Activated CD4-positive, alpha-beta T cell treated with anti-CD3 and anti-CD28 coated beads, Interleukin-2, Interleukin-4, amounts not matched to agents 100 ng/mL and 50 ng/mL, durations not matched to agents 16 hours and 8 hours (primary cell): ENCODE data around the gene WNK1.
"Not testable (repeated sequence)": the region's sequence is repeated elsewhere in the genome, so short reads cannot be mapped to it uniquely, and the experiment has no call there.

Experiments used
- DNase-seq: peaks from one replicate; pipeline ENCODE4 v3.0.0-alpha.2; 2020; ENCODE audit warnings: low spot score

WNK1 gene

GRCh38 chr12:749751-750270 is 2.6 kb upstream of the WNK1 start:
- DNase-seq = no peak

GRCh38 chr12:750366-751191 is 1.8 kb upstream of the WNK1 start:
- DNase-seq = no peak

GRCh38 chr12:751192-751998 is 984 bp upstream of the WNK1 start:
- peak; percentile 96 for DNase-seq

GRCh38 chr12:752695-753610 is 574 bp downstream of the WNK1 start:
- DNase-seq = no peak

- DNase-seq = peak; percentile 46
These were observed 1.5 kb downstream of the WNK1 start for GRCh38 chr12:753611-754472.

- no peak for DNase-seq
These were observed 2.1 kb downstream of the WNK1 start for GRCh38 chr12:754473-754820.

GRCh38 chr12:754851-755562 is 2.6 kb downstream of the WNK1 start:
- DNase-seq = peak; percentile 66

GRCh38 chr12:759628-760027 is 7.2 kb downstream of the WNK1 start:
- no peak for DNase-seq

- DNase-seq = no peak
These were observed 8.9 kb downstream of the WNK1 start for GRCh38 chr12:761256-761655.

GRCh38 chr12:765840-766239 is 13.5 kb downstream of the WNK1 start:
- no peak for DNase-seq

- no peak for DNase-seq
These were observed 16.1 kb downstream of the WNK1 start for GRCh38 chr12:768434-768833.

- no peak for DNase-seq
These were observed 18.1 kb downstream of the WNK1 start for GRCh38 chr12:770479-770878.

GRCh38 chr12:772056-772697 is 19.8 kb downstream of the WNK1 start:
- DNase-seq = no peak

GRCh38 chr12:774051-774614 is 21.8 kb downstream of the WNK1 start:
- DNase-seq = no peak

- DNase-seq = not testable (repeated sequence)
These were observed 23.8 kb downstream of the WNK1 start for GRCh38 chr12:775973-776771.

- not testable (repeated sequence) for DNase-seq
These were observed 24.5 kb downstream of the WNK1 start for GRCh38 chr12:776772-777373.

- DNase-seq = no peak
These were observed 25.2 kb downstream of the WNK1 start for GRCh38 chr12:777550-778047.

GRCh38 chr12:778615-779014 is 26.2 kb downstream of the WNK1 start:
- DNase-seq = no peak
